ENCODE results near the gene GRIN1.
"Not testable (repeated sequence)": the region's sequence is repeated elsewhere in the genome, so short reads cannot be mapped to it uniquely, and the experiment has no call there.

The GRIN1 gene

DNA sequence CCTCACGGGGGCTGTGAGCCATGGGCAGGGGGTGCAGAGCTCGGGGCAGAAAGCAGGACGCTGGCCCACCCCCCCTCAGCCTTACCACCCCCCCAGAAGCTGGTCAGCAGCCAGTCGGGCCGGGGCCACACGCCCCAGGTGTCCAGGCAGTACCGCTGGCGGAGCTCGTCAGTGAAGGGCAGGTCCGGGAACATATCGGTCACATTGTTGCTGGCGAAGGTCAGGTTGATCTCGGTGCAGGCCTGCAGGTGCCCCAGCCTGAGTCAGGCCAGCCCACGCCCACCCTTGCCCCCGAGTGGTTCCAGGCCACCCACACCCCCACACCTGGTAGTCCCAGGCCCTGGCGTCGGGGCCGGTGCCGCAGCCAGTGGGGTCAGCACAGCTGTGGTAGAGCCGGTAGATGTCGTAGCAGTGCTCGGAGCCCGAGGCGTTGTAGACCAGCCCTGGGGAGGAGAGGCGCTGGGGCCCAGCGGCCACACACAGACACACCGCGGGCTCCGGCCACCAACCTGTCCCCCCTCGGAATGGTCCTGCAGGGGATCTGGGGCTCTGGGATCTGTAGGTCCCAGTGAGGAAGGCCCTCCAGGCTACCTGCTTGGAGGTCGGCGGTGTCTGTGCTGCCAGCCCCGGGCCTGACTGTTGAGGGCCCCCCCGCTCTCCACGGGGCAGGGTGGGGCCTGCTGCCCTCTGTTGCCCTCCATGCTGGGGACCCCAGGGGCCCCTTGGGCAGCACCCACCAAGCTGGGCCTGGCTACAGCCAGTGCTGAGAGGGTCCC, 27.0 kb upstream of the GRIN1 start:
- DNase-seq (ENCODE audit: low read depth), result no peak

DNA sequence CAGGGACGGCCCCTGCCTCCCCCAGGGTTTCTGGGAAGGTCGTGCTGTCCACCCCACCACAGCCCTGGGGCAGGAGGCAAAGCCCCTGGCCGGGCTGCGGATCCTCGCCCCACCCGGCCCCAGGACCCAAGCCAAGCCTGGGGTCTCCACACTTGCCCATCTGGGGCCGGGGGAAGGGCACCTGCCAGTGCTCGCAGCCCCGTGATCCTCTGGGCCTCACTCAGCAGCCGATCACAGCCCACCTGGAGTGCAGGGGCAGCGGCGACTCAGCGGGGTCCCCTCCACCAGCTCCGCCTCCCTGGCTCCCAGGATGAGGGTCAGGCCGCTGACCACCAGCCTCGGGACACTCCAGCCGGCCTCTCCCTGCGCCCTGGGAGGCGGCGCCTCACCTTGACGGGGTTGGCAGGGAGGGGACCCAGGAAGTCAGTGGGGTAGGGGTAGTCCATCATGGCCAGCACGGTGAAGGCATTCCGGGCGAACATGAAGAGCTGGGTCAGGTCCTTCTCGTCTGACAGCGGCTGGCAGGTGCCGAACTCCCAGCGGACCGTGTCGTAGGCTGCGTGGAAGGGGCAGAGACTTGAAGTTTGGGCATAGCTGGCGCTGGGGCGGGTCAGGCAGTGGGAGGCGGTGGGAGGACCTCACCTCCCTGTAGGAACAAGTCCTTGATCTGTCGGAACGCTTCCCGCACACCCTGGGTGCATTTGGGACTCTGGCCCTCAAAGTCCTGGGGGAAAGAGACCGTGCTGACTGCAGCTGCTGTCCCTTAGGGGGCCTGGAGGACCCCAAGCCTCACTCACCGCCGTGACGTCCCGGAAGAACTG, 26.2 kb upstream of the GRIN1 start:
- DNase-seq (ENCODE audit: low read depth), result no peak

DNA sequence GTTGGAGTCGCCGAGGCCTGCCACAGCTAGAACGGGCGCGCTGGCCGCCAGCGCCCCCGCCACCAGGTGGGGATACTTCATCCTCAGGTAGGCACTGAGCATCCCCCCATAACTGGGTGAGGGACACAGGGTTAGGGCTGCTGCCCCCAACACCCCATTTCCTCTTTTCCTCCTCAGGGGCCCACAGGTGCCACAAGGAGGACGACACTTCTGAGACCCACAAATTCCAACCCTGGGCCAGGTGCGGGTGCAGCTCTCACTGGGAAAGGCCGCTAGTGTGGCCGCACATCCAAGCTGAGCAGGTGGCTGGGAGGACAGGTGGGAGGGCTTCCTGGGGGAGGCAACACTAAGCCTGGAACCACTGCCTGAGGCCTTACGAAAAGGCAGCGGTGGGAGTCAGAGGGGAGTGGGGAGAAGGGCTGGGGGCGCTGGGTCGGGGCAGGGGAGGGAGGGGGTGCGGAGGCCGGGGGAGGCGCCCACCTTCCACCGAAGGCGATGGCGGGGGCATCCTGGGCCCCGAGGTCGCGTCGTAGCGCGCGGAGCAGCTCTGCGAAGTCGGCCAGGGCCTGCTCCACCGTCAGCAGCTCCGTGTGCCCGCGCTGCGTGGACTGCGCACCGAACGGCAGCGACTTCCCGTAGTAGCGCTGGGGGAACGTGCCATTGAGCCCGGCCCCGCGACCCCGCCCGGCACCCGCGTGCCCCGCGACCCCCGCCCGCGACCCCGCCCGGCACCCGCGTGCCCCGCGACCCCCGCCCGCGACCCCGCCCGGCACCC, 25.4 kb upstream of the GRIN1 start:
- DNase-seq (ENCODE audit: low read depth), result no peak

- no peak for DNase-seq (ENCODE audit: low read depth)
Measured at GRCh38 chr9:137114220-137114612, 24.7 kb upstream of the GRIN1 start.

GRCh38 chr9:137114613-137115393, 24.2 kb upstream of the GRIN1 start, which contains the start of gene DPP7:
DPP7 (minus strand) TSS chr9:137114733; CDS start chr9:137114713, 20 bp downstream.
- no peak for DNase-seq (ENCODE audit: low read depth)

GRCh38 chr9:137115394-137116026, 23.4 kb upstream of the GRIN1 start:
- DNase-seq (ENCODE audit: low read depth), result no peak

DNA sequence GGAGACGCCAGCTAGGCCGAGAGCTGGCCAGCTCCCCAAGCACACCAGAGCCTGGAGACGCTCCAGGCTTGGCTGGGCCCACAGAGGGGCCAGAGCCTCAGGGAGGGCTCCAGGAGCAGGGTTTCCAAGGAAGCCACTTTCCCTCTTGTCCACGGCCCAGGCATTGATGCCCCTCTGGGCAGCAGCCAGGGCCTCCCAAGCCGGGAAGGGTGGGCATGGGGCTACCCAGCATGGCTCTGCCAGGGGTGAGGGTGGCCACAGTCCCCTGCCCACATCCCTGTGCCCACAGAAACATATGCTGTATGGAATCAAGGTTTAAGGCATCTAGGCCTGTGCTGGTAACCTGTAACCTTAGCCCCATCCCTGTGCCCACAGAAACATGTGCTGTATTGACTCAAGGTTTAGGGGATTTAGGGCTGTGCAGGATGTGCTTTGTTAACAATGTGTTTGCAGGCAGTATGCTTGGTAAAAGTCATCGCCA, 22.9 kb upstream of the GRIN1 start:
- no peak for DNase-seq (ENCODE audit: low read depth)

DNA sequence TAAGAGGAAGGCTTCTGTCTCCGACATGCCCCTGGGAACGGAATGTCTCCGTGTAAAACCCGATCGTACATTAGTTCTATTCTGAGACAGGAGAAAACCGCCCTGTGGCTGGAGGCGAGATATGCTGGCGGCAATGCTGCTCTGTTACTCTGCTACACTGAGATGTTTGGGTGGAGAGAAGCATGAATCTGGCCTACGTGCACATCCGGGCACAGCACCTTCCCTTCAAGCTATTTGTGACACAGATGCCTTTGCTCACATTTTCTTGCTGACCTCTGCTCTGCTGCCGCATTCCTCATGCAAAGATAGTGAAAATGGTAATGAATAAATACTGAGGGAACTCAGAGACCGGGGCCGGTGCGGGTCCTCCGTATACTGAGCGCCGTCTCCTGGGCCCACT, 22.2 kb upstream of the GRIN1 start:
- no peak for DNase-seq (ENCODE audit: low read depth)

DNA sequence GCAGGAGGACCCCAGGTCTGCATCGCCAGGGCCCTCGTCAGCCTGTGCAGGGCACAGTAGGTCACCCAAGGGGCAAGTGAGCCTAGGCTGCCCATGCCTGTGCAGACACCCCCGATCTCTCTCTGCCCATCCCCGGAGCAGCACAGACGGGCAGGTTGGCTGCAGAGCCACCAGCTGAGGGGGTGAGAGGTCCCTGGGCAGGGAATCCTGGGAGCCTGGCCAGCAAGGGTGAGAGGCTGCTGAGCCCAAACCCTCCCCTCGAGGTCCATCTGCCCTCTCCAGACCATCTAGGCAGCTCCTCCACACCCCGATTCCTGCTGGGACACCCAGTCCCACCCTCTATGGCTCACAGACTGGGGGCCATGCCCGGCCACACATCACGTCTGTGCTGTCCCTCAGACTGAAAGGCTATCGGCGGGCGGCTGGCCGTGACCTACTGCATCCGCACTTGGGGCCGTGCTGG, 21.7 kb upstream of the GRIN1 start:
- no peak for DNase-seq (ENCODE audit: low read depth)

DNA sequence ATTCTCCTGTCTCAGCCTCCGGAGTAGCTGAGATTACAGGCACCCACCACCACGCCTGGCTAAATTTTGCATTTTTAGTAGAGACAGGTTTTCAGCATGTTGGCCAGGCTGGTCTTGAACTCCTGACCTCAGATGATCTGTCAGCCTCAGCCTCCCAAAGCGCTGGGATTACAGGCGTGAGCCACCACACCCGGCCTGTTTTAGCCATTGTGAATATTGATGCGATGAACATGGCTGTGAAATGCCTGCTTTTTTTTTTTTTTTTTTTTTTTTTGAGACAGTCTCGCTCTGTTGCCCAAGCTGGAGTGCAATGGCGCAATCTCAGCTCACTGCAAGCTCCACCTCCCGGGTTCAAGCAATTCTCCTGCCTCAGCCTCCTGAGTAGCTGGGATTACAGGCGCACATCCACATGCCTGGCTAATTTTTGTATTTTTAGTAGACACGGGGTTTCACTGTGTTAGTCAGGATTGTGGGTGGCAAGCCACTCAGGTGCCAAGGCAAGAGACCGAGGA, 20.8 kb upstream of the GRIN1 start:
- not testable (repeated sequence) for DNase-seq (ENCODE audit: low read depth)

DNA sequence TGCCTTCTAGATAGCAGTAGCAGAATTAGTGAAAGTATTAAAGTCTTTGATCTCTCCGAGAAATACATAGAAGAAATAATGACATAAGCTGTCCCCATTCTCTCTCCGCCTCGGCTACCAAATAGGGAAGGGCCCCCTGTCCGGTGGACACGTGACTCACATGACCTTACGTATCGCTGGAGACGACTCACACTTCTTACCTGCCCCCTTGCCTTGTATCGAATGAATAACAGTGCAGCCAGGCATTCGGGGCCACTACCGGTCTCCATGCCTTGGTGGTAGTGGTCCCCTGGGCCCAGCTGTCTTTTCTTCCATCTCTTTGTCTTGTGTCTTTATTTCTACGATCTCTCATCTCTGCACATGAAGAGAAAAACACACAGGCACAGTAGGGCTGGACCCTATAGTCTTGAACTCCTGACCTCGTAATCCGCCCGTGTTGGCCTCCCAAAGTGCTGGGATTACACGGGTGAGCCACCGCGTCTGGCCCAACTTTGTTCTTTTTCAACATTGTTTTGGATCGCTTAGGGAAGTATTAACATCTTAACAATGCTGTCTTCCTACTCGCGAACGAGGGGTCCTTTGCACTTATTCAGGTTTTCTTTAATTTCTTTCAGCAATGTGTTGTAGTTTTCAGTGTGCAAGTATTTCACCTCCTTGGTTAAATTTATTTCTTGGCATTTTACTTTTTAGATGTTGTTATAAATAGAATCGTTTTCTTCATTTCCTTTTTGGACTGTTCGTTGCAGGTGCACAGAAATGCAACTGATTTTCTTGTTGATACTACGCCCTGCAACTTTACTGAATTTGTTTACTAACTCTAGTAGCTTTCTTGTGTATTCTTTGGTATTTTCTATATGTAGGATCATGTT, 16.8 kb upstream of the GRIN1 start:
- DNase-seq (ENCODE audit: low read depth), result not testable (repeated sequence)

GRCh38 chr9:137122796-137123467, 16.0 kb upstream of the GRIN1 start:
- DNase-seq (ENCODE audit: low read depth), result not testable (repeated sequence)

- no peak for DNase-seq (ENCODE audit: low read depth)
Measured at GRCh38 chr9:137123468-137123837, 15.5 kb upstream of the GRIN1 start.

- DNase-seq (ENCODE audit: low read depth), result not testable (repeated sequence)
Measured at GRCh38 chr9:137123952-137124462, 14.9 kb upstream of the GRIN1 start.

DNA sequence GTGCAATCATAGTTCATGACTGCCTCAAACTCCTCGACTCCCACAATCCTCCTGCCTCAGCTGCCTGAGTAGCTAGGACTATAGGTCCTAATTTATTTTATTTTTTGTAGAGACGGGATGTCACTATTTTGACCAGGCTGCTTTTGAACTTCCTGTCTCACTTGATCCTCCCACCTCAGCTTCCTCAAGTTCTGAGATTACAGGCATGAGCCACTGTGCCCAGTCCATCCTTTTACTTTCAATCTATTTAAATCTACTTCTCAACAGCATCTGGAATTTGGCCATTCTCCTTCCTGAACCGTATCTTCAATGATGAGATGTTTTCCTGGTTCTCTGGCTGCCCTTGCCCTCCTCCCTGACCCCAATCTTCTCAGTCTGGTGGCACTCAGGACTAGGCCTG, 12.2 kb upstream of the GRIN1 start:
- DNase-seq (ENCODE audit: low read depth), result no peak

- no peak for DNase-seq (ENCODE audit: low read depth)
Measured at GRCh38 chr9:137127301-137128157, 11.4 kb upstream of the GRIN1 start.

DNA sequence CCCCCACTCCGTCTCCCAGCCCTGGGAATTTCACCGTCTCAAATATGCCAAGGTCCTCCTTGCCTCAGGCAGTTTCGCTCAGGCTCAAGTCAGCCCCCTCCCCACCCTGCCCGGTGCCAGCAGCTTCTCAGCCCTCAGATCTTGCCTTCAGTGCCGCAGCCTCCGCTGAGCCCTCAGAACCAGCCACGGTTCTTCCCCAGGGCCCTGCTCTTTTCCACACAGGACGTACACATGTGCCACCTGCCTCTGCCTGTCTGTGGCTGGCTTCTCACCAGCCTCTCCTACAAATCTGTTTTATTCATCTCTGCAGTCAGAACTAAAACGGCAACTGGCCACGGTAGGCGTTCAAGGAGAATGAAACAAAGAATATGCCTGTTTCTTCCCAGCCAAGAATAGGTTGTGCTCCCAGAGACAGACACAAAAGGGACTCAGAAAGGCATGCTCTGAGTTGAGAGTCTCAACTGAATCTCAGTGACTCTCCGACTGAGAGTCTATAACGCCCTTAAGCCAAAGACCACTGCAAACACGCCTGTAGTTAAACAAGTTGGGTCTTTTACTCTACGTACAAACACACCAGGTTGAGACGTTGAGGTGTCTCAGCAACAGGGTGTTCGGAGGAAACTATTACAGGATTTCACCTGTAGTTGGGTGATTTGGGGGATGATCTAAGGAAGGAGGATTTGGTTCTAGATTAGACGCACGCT, 10.6 kb upstream of the GRIN1 start:
- no peak for DNase-seq (ENCODE audit: low read depth)
